GM18870 (cell line): ENCODE results near the gene RHEBL1.
"Not testable (repeated sequence)": the region's sequence is repeated elsewhere in the genome, so short reads cannot be mapped to it uniquely, and the experiment has no call there.

Experiments
- ATAC-seq: cut with Tn5 transposase; IDR thresholded peaks from one replicate; pipeline ENCODE4 v1.9.1; 2021; ENCODE audit warnings: moderate library complexity; ENCODE audit not compliant: unreplicated experiment

RHEBL1 gene

GRCh38 chr12:49089821-49090773 lies 20.3 kb upstream of the RHEBL1 start:
- no peak for ATAC-seq

GRCh38 chr12:49088932-49089330 lies 19.2 kb upstream of the RHEBL1 start:
- no peak for ATAC-seq

GRCh38 chr12:49088150-49088931 lies 18.6 kb upstream of the RHEBL1 start:
- no peak for ATAC-seq

- ATAC-seq = no peak
Measured at GRCh38 chr12:49086116-49086515, 16.3 kb upstream of the RHEBL1 start.

- no peak for ATAC-seq
Measured at GRCh38 chr12:49084438-49084837, 14.7 kb upstream of the RHEBL1 start.

GRCh38 chr12:49079793-49080192 lies 10.0 kb upstream of the RHEBL1 start:
- ATAC-seq = no peak

- no peak for ATAC-seq
Measured at GRCh38 chr12:49070971-49071370, 1.2 kb upstream of the RHEBL1 start.

GRCh38 chr12:49068879-49069506 lies 786 bp downstream of the RHEBL1 start:
- ATAC-seq = no peak

GRCh38 chr12:49066120-49066519 lies 3.7 kb downstream of the RHEBL1 start:
- ATAC-seq = no peak

GRCh38 chr12:49064767-49065152 lies 5.0 kb downstream of the RHEBL1 start:
- ATAC-seq = no peak

- not testable (repeated sequence) for ATAC-seq
Measured at GRCh38 chr12:49061916-49062315, 7.9 kb downstream of the RHEBL1 start.

GRCh38 chr12:49061157-49061650 lies 8.6 kb downstream of the RHEBL1 start:
- no peak for ATAC-seq

- ATAC-seq = no peak
Measured at GRCh38 chr12:49060237-49061156, 9.3 kb downstream of the RHEBL1 start, which contains the start of gene KMT2D. Gene KMT2D (minus strand): TSS chr12:49060794. CDS start chr12:49055324, 5,470 bp downstream.

GRCh38 chr12:49059299-49060171 lies 10.2 kb downstream of the RHEBL1 start:
- no peak for ATAC-seq

GRCh38 chr12:49059045-49059298 lies 10.8 kb downstream of the RHEBL1 start:
- ATAC-seq = no peak

- no peak for ATAC-seq
Measured at GRCh38 chr12:49058366-49059044, 11.3 kb downstream of the RHEBL1 start.

- ATAC-seq = no peak
Measured at GRCh38 chr12:49057888-49058287, 11.9 kb downstream of the RHEBL1 start.

GRCh38 chr12:49055978-49056754 lies 13.6 kb downstream of the RHEBL1 start:
- peak; percentile 71 for ATAC-seq
